GM23338 (cell line): ENCODE results near the gene MAPKAPK3. TPM values are rescaled to one million over a fixed set of nuclear protein-coding genes. Genes with fewer than 3 reads are reported as not detected.

Experiments
- ATAC-seq: fragments of 200-7000 bp; cut with Tn5 transposase; 3 replicates; pipeline ENCODE4 v1.9.1; 2020
- DNase-seq: peaks from one replicate; pipeline ENCODE4 v3.0.0-alpha.2; 2015; ENCODE audit warnings: low spot score
- H2AFZ ChIP-seq: fragments of 200-600 bp; sonication (generic); 2 replicates; pipeline ENCODE4 v1.8.0; 2016; ENCODE audit warnings: antibody characterized with exemption, mild to moderate bottlenecking, moderate library complexity
- H3F3A ChIP-seq: fragments of 200-600 bp; sonication (generic); replicated peaks from 2 replicates; pipeline ENCODE4 v1.8.0; 2017; ENCODE audit warnings: antibody characterized with exemption, mixed run types, low read depth
- H3K27ac ChIP-seq: fragments of 200-600 bp; sonication (generic); 2 replicates; pipeline ENCODE4 v1.6.1; 2016; ENCODE audit warnings: low read depth
- H3K27me3 ChIP-seq: fragments of 200-600 bp; sonication (generic); 2 replicates; pipeline ENCODE4 v1.8.0; 2016; ENCODE audit warnings: mild to moderate bottlenecking, mixed run types, moderate library complexity; ENCODE audit not compliant: insufficient read depth
- H3K36me3 ChIP-seq: fragments of 200-600 bp; sonication (generic); 2 replicates; pipeline ENCODE4 v1.8.0; 2016; ENCODE audit warnings: mild to moderate bottlenecking; ENCODE audit not compliant: insufficient read depth
- H3K4me1 ChIP-seq: fragments of 200-600 bp; sonication (generic); 2 replicates; pipeline ENCODE4 v1.8.0; 2016; ENCODE audit warnings: mild to moderate bottlenecking, moderate library complexity; ENCODE audit not compliant: insufficient read depth
- H3K4me2 ChIP-seq: fragments of 200-600 bp; sonication (generic); 2 replicates; pipeline ENCODE4 v1.7.1; 2017; ENCODE audit warnings: mixed run types
- H3K4me3 ChIP-seq: fragments of 200-600 bp; sonication (generic); 2 replicates; pipeline ENCODE4 v1.6.1; 2016; ENCODE audit warnings: mixed run types
- H3K79me2 ChIP-seq: fragments of 200-600 bp; sonication (generic); replicated peaks from 2 replicates; pipeline ENCODE4 v1.8.0; 2017; ENCODE audit warnings: mild to moderate bottlenecking; ENCODE audit not compliant: insufficient read depth
- H3K9me2 ChIP-seq: fragments of 200-600 bp; sonication (generic); 2 replicates; pipeline ENCODE4 v1.8.0; 2017; ENCODE audit not compliant: insufficient read depth
- H4K20me1 ChIP-seq: fragments of 200-600 bp; sonication (generic); replicated peaks from 2 replicates; pipeline ENCODE4 v1.8.0; 2017; ENCODE audit warnings: mild to moderate bottlenecking; ENCODE audit not compliant: insufficient read depth
- H3K27ac Mint-ChIP-seq: 2 replicates; pipeline ENCODE4 v1.8.0; 2020; ENCODE audit warnings: inconsistent platforms, mild to moderate bottlenecking, moderate library complexity, mixed read lengths
- H3K27me3 Mint-ChIP-seq: 3 replicates; pipeline ENCODE4 v1.8.0; 2022; ENCODE audit warnings: low read depth, mild to moderate bottlenecking, moderate library complexity, mixed read lengths, inconsistent platforms; ENCODE audit not compliant: insufficient read depth, poor library complexity
- H3K36me3 Mint-ChIP-seq: 3 replicates; pipeline ENCODE4 v1.8.0; 2021; ENCODE audit warnings: low read depth, mild to moderate bottlenecking, inconsistent platforms, moderate library complexity, mixed read lengths
- H3K4me1 Mint-ChIP-seq: 3 replicates; pipeline ENCODE4 v1.8.0; 2020; ENCODE audit warnings: mild to moderate bottlenecking, inconsistent platforms, mixed read lengths
- H3K4me3 Mint-ChIP-seq: 3 replicates; pipeline ENCODE4 v1.8.0; 2021; ENCODE audit warnings: moderate library complexity, mild to moderate bottlenecking, inconsistent platforms, mixed read lengths
- H3K9me3 Mint-ChIP-seq: 3 replicates; pipeline ENCODE4 v1.8.0; 2020; ENCODE audit warnings: moderate library complexity, mild to moderate bottlenecking, inconsistent platforms, mixed read lengths
- CREB1 ChIP-seq: fragments of 250-450 bp; sonication (Bioruptor Pico); IDR thresholded peaks from 2 replicates; pipeline ENCODE4 v1.5.0; 2020; ENCODE audit warnings: low read depth, mild to moderate bottlenecking, moderate library complexity
- EZH2 ChIP-seq: fragments of 200-600 bp; sonication (generic); IDR thresholded peaks from one replicate; pipeline ENCODE4 v1.8.0; 2017; ENCODE audit warnings: antibody characterized with exemption, mild to moderate bottlenecking, low read depth; ENCODE audit not compliant: unreplicated experiment
- EZH2phosphoT487 ChIP-seq: fragments of 200-600 bp; sonication (generic); IDR thresholded peaks from one replicate; pipeline ENCODE4 v1.8.1; 2018; ENCODE audit warnings: antibody characterized with exemption; ENCODE audit not compliant: unreplicated experiment
- JUNB ChIP-seq: IDR thresholded peaks from one replicate; pipeline ENCODE4 v1.6.1; 2016; ENCODE audit warnings: antibody characterized with exemption; ENCODE audit not compliant: unreplicated experiment
- NANOG ChIP-seq: IDR thresholded peaks from 2 replicates; pipeline ENCODE4 v1.6.1; 2016; ENCODE audit warnings: antibody characterized with exemption, borderline replicate concordance
- POLR2AphosphoS5 ChIP-seq: IDR thresholded peaks from 2 replicates; pipeline ENCODE4 v1.6.1; 2016; ENCODE audit warnings: antibody characterized with exemption, low read depth
- STAT1 ChIP-seq: IDR thresholded peaks from one replicate; pipeline ENCODE4 v1.6.1; 2016; ENCODE audit warnings: antibody characterized with exemption; ENCODE audit not compliant: unreplicated experiment
- ZNF114 ChIP-seq: fragments of 250-450 bp; sonication (Bioruptor Pico); IDR thresholded peaks from 2 replicates; pipeline ENCODE4 v1.5.0; 2020; ENCODE audit warnings: mild to moderate bottlenecking, moderate library complexity
- ZNF331 ChIP-seq: fragments of 250-450 bp; sonication (Bioruptor Pico); IDR thresholded peaks from 2 replicates; pipeline ENCODE4 v1.5.0; 2020; ENCODE audit warnings: low read depth, mild to moderate bottlenecking, moderate library complexity
- polyA plus RNA-seq: library from polyadenylated mRNA; unstranded; fragments of >200 nt; fragmentation: Nextera tagmentation; extraction: Ambion mirVana; gene quantifications from 2 replicates; pipeline ENCODE4 v1.2.1, GENCODE V29; 2016
- total RNA-seq: library from RNA; depleted of rRNA; stranded (reverse); fragments of >200 nt; shearing (Covaris generic); gene quantifications from 2 replicates; pipeline ENCODE4 v1.2.3, GENCODE V29; 2014
- TF ChIP-seq, protein P1 (sequence below): IDR thresholded peaks from 2 replicates; pipeline ENCODE4 v1.6.1; 2016; ENCODE audit warnings: antibody characterized with exemption
- TF ChIP-seq, protein P2 (sequence below): IDR thresholded peaks from one replicate; pipeline ENCODE4 v1.6.1; 2018; ENCODE audit warnings: antibody characterized with exemption; ENCODE audit not compliant: unreplicated experiment
- TF ChIP-seq, protein P3 (sequence below), 2 experiments: fragments of 200-600 bp in 1 of 2; sonication (generic) in 1 of 2; conservative IDR thresholded peaks; 2 replicates each; pipeline versions ENCODE4 v1.5.1 to v1.6.1; 2016 to 2017; ENCODE audit warnings: antibody characterized with exemption in 2 of 2, low read depth in 2 of 2, mild to moderate bottlenecking in 2 of 2, moderate library complexity in 1 of 2
- TF ChIP-seq, protein P4 (sequence below): fragments of 250-450 bp; sonication (Bioruptor Pico); IDR thresholded peaks from 2 replicates; pipeline ENCODE4 v1.5.0; 2020; ENCODE audit warnings: mild to moderate bottlenecking, moderate library complexity

The MAPKAPK3 gene
- total and polyA plus RNA-seq, 2 experiments from 2014 or later = 16.5 to 51.1 TPM

DNA sequence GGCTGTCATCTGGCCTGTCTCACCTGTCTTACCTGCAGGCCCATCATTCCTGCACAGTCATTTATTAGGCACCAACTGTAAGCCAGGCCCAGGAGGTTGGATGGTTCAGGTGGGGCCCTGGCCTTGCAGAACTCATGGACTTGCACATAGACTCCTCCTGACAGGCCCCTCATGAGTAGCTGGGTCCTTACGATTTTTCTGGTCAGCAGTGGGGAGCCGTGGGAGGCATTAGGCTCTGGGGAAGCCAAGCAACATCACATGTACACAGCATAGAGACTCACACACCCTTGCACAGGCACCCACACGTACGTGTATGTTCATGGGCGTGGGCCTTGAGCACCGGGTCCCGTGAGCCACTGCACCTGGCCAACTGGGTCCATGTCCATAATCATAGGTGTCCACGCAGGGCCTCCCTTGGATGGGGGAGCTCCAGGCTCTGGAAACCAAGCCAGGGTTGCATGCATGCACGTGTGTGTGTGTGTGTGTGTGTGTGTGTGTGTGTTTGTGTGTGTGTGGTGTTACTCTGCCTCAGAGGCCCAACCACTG lies 25.7 kb upstream of the MAPKAPK3 start:
- Mint-ChIP-seq H3K36me3 (no peaks in the 10 kb centered on the region), H3K27ac (no peak overlapping the region), H3K4me3 (no peak overlapping the region), H3K9me3 (no peaks in the 10 kb centered on the region), H3K4me1 (no peaks in the 10 kb centered on the region), H3K27me3 (peaks cover 2% of the 10 kb centered on the region)
- Histone ChIP-seq H3K4me2 (no peak overlapping the region), H3K9me2 (no peaks in the 10 kb centered on the region), H3K36me3 (no peaks in the 10 kb centered on the region), H3K4me3 (no peak overlapping the region), H4K20me1 (no peaks in the 10 kb centered on the region; the same call in 1 of the 2 replicates), H2AFZ (no peak overlapping the region), H3K4me1 (no peaks in the 10 kb centered on the region), H3K79me2 (no peaks in the 10 kb centered on the region), H3K27me3 (0 out of 2 replicates have a peak, but pooled peaks cover 3% of the 10 kb centered on the region), H3K27ac (no peak overlapping the region), H3F3A (no peaks in the 10 kb centered on the region)
- DNase-seq (no peak), ATAC-seq (no peak)
- TF ChIP-seq EZH2phosphoT487 (no peak), ZNF114 (CRISPR knock-in tag) (no peak), ZNF331 (no peak), EZH2 (no peak), JUNB (no peak), STAT1 (no peak), CREB1 (no peak), POLR2AphosphoS5 (no peak), NANOG (no peak)
- TF ChIP-seq, protein P1, sequence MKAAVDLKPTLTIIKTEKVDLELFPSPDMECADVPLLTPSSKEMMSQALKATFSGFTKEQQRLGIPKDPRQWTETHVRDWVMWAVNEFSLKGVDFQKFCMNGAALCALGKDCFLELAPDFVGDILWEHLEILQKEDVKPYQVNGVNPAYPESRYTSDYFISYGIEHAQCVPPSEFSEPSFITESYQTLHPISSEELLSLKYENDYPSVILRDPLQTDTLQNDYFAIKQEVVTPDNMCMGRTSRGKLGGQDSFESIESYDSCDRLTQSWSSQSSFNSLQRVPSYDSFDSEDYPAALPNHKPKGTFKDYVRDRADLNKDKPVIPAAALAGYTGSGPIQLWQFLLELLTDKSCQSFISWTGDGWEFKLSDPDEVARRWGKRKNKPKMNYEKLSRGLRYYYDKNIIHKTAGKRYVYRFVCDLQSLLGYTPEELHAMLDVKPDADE = no peak
- TF ChIP-seq, protein P2, sequence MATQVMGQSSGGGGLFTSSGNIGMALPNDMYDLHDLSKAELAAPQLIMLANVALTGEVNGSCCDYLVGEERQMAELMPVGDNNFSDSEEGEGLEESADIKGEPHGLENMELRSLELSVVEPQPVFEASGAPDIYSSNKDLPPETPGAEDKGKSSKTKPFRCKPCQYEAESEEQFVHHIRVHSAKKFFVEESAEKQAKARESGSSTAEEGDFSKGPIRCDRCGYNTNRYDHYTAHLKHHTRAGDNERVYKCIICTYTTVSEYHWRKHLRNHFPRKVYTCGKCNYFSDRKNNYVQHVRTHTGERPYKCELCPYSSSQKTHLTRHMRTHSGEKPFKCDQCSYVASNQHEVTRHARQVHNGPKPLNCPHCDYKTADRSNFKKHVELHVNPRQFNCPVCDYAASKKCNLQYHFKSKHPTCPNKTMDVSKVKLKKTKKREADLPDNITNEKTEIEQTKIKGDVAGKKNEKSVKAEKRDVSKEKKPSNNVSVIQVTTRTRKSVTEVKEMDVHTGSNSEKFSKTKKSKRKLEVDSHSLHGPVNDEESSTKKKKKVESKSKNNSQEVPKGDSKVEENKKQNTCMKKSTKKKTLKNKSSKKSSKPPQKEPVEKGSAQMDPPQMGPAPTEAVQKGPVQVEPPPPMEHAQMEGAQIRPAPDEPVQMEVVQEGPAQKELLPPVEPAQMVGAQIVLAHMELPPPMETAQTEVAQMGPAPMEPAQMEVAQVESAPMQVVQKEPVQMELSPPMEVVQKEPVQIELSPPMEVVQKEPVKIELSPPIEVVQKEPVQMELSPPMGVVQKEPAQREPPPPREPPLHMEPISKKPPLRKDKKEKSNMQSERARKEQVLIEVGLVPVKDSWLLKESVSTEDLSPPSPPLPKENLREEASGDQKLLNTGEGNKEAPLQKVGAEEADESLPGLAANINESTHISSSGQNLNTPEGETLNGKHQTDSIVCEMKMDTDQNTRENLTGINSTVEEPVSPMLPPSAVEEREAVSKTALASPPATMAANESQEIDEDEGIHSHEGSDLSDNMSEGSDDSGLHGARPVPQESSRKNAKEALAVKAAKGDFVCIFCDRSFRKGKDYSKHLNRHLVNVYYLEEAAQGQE = no peak
- TF ChIP-seq, protein P3, sequence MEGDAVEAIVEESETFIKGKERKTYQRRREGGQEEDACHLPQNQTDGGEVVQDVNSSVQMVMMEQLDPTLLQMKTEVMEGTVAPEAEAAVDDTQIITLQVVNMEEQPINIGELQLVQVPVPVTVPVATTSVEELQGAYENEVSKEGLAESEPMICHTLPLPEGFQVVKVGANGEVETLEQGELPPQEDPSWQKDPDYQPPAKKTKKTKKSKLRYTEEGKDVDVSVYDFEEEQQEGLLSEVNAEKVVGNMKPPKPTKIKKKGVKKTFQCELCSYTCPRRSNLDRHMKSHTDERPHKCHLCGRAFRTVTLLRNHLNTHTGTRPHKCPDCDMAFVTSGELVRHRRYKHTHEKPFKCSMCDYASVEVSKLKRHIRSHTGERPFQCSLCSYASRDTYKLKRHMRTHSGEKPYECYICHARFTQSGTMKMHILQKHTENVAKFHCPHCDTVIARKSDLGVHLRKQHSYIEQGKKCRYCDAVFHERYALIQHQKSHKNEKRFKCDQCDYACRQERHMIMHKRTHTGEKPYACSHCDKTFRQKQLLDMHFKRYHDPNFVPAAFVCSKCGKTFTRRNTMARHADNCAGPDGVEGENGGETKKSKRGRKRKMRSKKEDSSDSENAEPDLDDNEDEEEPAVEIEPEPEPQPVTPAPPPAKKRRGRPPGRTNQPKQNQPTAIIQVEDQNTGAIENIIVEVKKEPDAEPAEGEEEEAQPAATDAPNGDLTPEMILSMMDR (conservative IDR thresholded peaks at IDR 0.05; ENCODE audit: low read depth in 2 of 2) = no peak
- TF ChIP-seq, protein P4, sequence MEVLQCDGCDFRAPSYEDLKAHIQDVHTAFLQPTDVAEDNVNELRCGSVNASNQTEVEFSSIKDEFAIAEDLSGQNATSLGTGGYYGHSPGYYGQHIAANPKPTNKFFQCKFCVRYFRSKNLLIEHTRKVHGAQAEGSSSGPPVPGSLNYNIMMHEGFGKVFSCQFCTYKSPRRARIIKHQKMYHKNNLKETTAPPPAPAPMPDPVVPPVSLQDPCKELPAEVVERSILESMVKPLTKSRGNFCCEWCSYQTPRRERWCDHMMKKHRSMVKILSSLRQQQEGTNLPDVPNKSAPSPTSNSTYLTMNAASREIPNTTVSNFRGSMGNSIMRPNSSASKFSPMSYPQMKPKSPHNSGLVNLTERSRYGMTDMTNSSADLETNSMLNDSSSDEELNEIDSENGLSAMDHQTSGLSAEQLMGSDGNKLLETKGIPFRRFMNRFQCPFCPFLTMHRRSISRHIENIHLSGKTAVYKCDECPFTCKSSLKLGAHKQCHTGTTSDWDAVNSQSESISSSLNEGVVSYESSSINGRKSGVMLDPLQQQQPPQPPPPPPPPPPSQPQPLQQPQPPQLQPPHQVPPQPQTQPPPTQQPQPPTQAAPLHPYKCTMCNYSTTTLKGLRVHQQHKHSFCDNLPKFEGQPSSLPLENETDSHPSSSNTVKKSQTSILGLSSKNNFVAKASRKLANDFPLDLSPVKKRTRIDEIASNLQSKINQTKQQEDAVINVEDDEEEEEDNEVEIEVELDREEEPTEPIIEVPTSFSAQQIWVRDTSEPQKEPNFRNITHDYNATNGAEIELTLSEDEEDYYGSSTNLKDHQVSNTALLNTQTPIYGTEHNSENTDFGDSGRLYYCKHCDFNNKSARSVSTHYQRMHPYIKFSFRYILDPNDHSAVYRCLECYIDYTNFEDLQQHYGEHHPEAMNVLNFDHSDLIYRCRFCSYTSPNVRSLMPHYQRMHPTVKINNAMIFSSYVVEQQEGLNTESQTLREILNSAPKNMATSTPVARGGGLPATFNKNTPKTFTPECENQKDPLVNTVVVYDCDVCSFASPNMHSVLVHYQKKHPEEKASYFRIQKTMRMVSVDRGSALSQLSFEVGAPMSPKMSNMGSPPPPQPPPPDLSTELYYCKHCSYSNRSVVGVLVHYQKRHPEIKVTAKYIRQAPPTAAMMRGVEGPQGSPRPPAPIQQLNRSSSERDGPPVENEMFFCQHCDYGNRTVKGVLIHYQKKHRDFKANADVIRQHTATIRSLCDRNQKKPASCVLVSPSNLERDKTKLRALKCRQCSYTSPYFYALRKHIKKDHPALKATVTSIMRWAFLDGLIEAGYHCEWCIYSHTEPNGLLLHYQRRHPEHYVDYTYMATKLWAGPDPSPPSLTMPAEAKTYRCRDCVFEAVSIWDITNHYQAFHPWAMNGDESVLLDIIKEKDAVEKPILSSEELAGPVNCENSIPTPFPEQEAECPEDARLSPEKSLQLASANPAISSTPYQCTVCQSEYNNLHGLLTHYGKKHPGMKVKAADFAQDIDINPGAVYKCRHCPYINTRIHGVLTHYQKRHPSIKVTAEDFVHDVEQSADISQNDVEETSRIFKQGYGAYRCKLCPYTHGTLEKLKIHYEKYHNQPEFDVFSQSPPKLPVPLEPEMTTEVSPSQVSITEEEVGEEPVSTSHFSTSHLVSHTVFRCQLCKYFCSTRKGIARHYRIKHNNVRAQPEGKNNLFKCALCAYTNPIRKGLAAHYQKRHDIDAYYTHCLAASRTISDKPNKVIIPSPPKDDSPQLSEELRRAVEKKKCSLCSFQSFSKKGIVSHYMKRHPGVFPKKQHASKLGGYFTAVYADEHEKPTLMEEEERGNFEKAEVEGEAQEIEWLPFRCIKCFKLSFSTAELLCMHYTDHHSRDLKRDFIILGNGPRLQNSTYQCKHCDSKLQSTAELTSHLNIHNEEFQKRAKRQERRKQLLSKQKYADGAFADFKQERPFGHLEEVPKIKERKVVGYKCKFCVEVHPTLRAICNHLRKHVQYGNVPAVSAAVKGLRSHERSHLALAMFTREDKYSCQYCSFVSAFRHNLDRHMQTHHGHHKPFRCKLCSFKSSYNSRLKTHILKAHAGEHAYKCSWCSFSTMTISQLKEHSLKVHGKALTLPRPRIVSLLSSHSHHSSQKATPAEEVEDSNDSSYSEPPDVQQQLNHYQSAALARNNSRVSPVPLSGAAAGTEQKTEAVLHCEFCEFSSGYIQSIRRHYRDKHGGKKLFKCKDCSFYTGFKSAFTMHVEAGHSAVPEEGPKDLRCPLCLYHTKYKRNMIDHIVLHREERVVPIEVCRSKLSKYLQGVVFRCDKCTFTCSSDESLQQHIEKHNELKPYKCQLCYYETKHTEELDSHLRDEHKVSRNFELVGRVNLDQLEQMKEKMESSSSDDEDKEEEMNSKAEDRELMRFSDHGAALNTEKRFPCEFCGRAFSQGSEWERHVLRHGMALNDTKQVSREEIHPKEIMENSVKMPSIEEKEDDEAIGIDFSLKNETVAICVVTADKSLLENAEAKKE (CRISPR knock-in tag) = no peak
